Activated gamma-delta T cell treated with Interleukin-2 at 50 U/mL for 16 hours (primary cell): ENCODE measurements around the gene EXOSC1.
A peak's percentile ranks its signal among the peaks of the same experiment; 100 is the strongest.
"Not testable (repeated sequence)": the region's sequence is repeated elsewhere in the genome, so short reads cannot be mapped to it uniquely, and the experiment has no call there.

Experiments
- DNase-seq: peaks from one replicate; pipeline ENCODE4 v3.0.0-alpha.2; 2020

EXOSC1 gene

DNA sequence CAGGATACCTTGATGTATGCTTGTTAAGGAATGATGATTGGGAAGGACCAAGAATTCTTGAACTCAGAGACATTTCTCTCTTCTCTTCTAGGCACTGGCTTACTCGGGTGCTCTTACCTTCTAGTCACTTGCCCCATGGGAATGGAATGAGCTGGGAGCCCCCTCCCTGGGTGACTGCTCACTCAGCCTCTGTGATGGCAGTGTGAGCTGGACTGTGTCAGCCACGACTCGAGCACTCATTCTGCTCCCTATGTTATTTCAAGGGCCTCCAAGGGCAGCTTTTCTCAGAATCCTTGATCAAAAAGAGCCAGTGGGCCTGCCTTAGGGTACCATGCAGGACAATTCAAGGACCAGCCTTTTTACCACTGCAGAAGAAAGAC lies 10.9 kb upstream of the EXOSC1 start:
- DNase-seq: no peak

- DNase-seq: no peak
Measured at GRCh38 chr10:97456034-97456685, 10.4 kb upstream of the EXOSC1 start.

GRCh38 chr10:97454330-97455036 lies 8.7 kb upstream of the EXOSC1 start:
- no peak for DNase-seq

- no peak for DNase-seq
Measured at GRCh38 chr10:97452352-97452751, 6.5 kb upstream of the EXOSC1 start.

DNA sequence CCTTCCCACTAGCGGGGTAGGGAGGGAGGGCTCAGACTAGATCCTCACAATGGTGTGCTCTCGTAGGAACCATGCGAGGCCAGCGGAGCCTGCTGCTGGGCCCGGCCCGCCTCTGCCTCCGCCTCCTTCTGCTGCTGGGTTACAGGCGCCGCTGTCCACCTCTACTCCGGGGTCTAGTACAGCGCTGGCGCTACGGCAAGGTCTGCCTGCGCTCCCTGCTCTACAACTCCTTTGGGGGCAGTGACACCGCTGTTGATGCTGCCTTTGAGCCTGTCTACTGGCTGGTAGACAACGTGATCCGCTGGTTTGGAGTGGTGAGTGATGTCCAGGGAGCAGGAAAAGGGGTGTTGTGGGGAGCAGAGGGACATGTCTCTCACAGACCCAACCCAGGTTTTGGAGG lies 5.8 kb upstream of the EXOSC1 start:
- DNase-seq: no peak

- DNase-seq: no peak
Measured at GRCh38 chr10:97450828-97451227, 5.0 kb upstream of the EXOSC1 start.

DNA sequence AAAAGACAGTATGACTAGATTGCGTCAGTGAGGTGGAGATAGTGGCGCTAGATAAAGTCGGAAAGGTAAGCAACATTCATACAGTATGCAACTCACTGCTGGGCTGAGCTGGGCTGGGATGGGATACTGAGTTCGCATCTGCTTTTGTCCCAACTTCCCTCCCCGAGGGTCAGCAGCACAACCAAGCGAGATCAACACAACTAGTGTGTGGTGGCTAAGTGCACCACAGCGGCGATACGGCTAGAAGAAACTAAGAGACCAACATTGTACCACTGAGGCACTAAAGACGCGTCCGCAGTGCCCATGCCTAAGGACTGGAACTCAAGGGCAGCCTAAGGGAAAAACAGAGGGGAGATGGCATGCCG lies 467 bp downstream of the EXOSC1 start:
- DNase-seq: no peak

DNA sequence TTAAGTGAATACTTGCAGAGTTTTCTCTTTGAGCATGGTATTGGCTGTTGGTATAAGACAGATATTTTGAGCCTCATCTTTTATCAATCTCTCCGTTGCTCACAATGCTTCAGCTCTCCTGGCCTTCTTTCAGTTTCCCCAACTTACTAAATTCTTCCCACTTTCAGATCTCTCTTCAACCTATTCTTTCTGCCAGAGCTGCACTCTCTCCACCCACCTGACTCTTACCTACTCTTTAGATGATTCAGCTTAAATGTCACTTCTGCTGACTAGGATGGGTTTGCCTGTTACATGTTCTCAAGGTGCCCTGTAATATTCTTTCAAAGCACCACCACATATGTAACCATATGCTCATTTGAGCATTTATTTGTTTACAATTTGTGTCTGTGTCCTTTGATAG lies 1.6 kb downstream of the EXOSC1 start:
- no peak for DNase-seq

DNA sequence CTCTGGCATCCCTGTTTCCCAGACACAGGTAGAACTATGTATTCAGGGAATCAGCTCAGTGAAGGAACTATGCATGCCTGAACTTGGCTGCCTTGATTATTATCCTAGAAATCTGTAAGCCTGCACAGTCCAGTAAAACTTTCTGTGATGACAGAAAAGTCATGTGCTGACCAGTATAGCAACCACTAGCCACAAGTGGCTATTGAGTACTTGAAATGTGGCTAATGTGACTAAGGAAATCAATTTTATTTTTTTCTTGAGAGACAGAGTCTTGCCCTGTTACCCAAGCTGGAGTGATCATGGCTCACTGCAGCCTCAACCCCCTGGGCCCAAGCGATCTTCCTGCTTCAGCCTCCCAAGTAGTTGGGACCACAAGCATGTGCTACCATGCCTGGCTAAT lies 3.5 kb downstream of the EXOSC1 start:
- DNase-seq: no peak

- no peak for DNase-seq
Measured at GRCh38 chr10:97435211-97435610, 10.6 kb downstream of the EXOSC1 start.

DNA sequence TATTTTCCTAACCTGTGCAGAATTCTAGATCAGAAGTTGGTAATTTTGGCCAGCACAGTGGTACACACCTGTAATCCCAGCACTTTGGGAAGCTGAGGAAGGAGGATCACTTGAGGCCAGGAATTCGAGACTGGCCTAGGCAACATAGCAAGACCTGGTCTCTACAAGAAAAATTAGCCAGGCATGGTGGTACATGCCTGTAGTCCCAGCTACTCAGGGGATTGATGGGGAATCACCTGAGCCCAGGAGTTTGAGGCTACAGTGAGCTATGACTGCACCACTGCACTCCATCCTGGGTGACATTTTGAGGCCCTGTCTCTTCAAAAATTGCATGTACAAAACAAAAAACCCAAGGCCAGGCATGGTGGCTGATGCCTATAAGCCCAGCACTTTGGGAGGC lies 11.2 kb downstream of the EXOSC1 start:
- DNase-seq: no peak

DNA sequence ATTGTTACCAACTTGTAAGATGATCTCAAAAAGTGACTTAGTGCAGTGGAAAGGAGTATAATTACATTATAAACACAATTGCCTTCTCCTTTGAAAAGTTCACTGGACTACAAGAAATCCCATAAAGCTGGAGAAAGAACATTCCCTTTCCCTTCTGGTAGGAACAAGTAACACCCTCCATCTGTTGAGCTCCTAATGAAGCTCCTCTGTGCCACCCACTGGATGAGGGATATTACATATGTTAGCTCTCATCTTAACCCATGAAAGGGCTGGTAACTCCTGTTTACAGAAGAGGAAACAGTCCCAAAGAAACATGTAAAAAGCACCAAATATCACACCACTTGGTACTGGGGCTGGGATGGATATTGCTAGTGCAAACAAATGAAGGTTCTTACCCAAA lies 11.8 kb downstream of the EXOSC1 start:
- no peak for DNase-seq

GRCh38 chr10:97428572-97428981 lies 17.2 kb downstream of the EXOSC1 start:
- DNase-seq: no peak

- no peak for DNase-seq
Measured at GRCh38 chr10:97427571-97428179, 18.1 kb downstream of the EXOSC1 start.

DNA sequence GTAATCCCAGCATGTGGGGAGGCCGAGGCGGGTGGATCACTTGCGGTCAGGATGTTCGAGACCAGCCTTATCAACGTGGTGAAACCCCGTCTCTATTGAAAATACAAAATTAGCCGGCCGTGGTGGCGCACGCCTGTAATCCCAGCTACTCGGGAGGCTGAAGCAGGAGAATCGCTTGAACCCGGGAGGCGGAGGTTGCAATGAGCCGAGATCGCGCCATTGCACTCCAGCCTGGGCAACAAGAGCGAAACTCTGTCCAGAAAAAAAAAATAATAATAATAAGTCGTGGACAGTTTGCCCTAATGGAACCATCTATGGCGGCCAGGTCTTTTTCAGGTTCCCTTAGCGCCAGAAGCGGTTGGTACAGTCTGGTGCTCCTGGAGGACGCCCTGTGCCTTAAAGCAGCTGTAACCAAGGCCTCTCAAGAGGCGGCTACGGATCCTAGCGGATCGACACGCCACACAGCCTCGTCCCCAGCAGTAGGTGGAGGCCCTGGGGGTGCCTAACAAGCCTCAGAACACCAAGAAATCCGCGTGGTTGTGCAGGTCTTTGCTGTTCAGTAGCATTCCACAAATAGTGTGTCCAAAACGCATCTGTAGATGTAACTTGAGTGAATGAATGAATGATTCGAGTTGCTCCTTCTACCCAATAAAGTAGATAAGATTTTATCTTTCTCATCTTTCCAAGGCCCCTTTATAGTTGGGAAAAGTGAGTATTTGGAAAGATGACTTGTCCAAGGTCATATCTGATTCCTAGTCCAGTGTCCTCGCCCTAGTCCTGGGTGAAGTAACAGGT lies 18.8 kb downstream of the EXOSC1 start:
- no peak for DNase-seq

DNA sequence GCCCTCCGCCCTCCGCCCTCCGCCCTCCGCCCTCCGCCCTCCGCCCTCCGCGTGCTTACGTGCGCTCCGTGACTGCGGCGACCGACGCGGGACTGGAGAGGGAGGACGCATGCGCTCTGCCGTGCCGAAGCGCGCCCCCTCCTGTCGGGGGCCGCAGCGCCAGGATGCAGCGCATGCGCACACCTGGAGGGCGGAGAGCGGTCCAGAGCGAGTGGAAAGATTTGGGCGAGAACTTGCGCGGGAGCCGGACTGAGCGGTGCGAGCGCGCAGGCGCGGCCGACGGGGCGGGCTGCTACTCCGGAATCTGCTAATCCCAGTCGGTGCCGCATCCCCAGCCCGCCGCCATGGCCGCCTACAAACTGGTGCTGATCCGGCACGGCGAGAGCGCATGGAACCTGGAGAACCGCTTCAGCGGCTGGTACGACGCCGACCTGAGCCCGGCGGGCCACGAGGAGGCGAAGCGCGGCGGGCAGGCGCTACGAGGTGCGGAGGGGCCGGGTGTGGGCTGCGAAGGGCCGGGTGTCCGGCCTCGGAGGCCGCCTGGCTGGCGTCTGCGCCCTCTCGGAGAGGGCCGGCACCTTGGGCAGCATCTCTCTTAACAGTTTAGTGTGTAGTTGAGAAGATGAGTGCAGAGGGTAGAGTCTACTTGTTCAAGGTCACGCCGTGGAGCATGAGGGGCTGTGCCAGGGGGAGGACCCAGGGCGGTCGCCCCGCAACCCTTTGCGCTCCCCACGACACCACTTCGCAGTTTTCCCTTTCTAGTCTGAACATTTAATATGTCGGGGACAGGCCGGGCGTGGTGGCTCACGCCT lies 19.6 kb downstream of the EXOSC1 start, which contains the start of gene PGAM1:
PGAM1 (plus strand) TSS at position 228 of the 812 bp plus-strand sequence; CDS start at position 345, 117 bp downstream.
- peak; percentile 92 for DNase-seq

DNA sequence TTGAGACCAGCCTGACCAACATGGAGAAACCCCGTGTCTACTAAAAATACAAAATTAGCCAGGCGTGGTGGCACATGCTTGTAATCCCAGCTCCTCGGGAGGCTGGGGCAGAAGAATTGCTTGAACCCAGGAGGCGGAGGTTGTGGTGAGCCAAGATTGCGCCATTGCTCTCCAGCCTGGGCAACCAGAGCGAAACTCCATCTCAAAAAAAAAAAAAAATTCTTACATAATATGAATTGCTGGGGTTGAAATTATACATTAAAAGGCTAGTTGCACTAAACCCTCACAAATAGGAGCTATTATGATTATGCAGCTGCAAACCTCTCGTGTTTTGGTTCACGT lies 22.1 kb downstream of the EXOSC1 start:
- DNase-seq: not testable (repeated sequence)

GRCh38 chr10:97416565-97416964 lies 29.2 kb downstream of the EXOSC1 start:
- no peak for DNase-seq

DNA sequence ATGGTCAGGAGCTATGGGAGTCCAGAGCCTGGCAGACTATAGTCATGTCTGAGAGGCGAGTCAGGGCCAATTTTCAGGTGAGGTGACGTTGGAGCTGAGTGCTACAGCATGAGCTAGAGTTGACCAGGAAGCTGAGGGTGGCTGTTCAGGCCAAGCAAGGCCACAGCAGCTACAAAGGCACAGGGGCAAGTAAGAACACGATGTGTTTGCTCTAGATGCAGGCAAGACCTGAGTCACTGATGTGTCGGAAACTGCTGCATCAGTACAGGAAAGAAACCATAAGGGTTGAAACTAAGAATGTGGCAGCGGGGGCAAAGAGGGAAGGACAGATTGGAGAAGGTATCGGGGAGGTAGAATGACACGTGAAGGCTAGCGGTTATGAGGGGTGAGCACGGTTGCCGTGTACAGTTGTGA lies 32.9 kb downstream of the EXOSC1 start:
- DNase-seq: no peak

- DNase-seq: no peak
Measured at GRCh38 chr10:97411406-97411805, 34.4 kb downstream of the EXOSC1 start.

GRCh38 chr10:97408496-97408992 lies 37.3 kb downstream of the EXOSC1 start:
- no peak for DNase-seq

DNA sequence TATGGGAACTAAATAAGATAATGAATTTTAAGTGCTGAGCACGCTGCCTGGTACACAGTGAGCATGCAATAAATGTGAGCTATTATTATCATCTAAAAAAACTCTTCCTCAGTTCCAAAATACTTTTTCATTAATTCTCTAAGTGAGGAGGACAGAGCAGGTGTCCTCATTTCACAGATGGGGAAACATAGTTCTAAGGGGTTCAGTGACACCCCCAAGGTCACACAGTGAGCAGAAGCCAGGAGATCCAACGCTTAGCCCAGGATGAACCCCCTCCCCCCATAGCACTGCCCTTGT lies 37.9 kb downstream of the EXOSC1 start:
- DNase-seq: no peak
